ENCODE data around the gene TENT4A.

DNA sequence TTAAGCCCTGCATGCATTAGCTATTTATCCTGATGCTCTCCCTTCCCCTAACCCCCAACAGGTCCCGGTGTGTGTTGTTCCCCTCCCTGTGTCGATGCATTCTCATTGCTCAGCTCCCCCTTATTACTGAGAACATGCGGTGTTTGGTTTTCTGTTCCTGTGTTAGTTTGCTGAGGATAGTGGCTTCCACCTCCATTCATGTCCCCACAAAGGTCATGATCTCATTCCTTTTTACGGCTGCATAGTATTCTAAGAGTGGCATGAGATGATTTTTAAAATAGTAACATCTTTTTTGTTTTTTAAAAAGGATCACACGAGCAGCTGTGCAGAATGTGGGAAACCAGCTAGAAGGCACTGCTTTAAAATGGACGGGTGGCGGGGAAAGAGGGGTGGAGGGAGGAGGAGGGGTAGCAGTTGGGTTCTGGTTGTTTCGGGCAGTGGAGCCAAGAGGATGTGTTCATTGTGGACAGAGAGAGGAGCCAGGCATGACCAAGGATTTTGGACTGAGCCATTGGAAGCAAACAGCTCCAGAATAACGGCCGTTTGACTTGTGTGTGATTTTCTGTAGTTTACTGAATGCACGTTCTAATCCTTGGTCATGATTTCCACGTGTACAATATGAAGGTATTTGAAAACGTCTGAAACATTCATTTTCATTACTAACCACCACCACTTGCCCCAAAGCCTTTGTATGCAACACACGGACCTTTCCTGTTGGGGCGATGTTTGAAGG is 1.7 kb upstream of the TENT4A start:
- TF ChIP-seq POLR2A (IDR thresholded peaks at IDR 0.05) (no peak), CTCF (IDR thresholded peaks at IDR 0.05) (no peak), POLR2AphosphoS5 (IDR thresholded peaks at IDR 0.05) (no peak)
